ENCODE results near the gene DHX8. TPM values are rescaled to one million over a fixed set of nuclear protein-coding genes. Genes with fewer than 3 reads are reported as not detected.

DHX8 gene
- total RNA-seq, 5 donors from 2014 or later (not counting 1 experiment from before 2014, with no cell fraction given): 68.9 to 103 (median 76.1) TPM

DNA sequence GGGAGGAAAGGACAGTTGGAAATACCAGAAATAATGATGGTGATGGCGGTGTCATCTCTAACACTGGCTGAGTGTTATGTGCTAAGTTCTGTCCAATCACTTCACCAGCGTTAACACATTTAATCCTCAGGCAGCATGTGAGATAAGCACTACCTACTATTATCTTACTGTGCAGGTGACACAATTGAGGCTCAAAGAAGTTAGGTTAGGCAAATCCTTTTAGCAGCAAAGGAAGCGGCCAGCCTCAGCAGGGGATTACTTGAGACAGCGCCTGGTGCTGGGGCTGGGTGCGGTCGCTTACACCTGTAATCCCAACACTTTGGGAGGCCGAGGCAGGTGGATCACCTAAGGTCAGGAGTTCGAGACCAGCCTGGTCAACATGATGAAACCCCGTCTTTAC, 18.7 kb upstream of the DHX8 start:
- DNase-seq (no peak), ATAC-seq (replicated peaks in 1 of 4) (no peak)
- no peaks in the 10 kb centered on the region for H3K4me1 Mint-ChIP-seq
- POLR2A ChIA-PET: no interaction called here
- no peak overlapping the region for H3K27ac Mint-ChIP-seq
- Histone ChIP-seq H3K4me3 (ENCODE audit: control insufficient read depth in 1 of 2, extremely low read depth in 1 of 2, low read length in 1 of 2) (no peak overlapping the region), H3K36me3 (ENCODE audit: control insufficient read depth in 2 of 2, extremely low read depth in 1 of 2, insufficient read depth in 1 of 2, low read length in 1 of 2) (no peaks in the 10 kb centered on the region), H3K27me3 (replicated peaks in 1 of 2; ENCODE audit: control insufficient read depth in 2 of 2, extremely low read depth in 1 of 2, insufficient read depth in 2 of 2, low read length in 1 of 2) (peaks cover 0 to 19% of the 10 kb centered on the region in 2 experiments), H3K27ac (ENCODE audit: low read length) (no peak overlapping the region), H3K4me1 (ENCODE audit: control insufficient read depth in 1 of 2, extremely low read depth in 1 of 2, insufficient read depth in 2 of 2, low read length in 2 of 2) (no peaks in the 10 kb centered on the region), H3K9me3 (no peaks in the 10 kb centered on the region)
- CTCF ChIA-PET: no interaction called here
- no peaks in the 10 kb centered on the region for H3K9me3 Mint-ChIP-seq
- 73% methylated on average over 3 of the region's 9 CpGs for WGBS (ENCODE audit: insufficient coverage)
- H3K4me3 Mint-ChIP-seq: no peak overlapping the region
- peaks cover 11 to 21% of the 10 kb centered on the region in 2 donors for H3K27me3 Mint-ChIP-seq
- H3K36me3 Mint-ChIP-seq: no peaks in the 10 kb centered on the region

DNA sequence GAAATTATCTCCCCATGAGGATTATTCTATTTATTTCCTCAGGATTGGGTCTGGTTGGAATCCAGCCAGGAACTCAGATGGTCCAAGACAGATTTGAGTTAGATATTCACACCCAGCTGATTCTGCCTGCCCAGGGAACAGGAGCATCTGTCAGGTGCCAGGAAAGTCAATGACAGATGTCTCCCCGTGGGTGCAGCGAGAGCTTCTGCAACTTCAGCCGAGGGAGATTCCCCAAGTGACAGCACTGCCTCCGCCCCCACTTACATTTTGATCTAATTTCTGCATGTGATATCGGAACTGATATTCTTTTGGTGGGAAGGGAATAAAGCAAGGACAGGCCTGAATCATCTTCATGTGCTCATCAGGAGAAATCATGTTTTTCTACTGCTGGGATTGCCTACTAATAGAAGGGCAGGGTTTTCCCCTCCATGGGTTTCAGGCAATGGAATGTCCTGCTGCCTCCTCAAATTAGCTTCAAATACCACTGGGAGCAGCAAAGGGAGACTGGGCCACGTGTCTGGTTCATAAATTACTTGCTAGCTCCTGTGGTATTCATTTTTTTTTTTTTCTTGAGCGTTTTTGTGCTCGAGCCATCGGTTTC, 15.7 kb upstream of the DHX8 start:
- H3K4me1 Mint-ChIP-seq: no peaks in the 10 kb centered on the region
- POLR2A ChIA-PET: no interaction called here
- H3K27ac Mint-ChIP-seq: no peak overlapping the region

GRCh38 chr17:43468691-43469139, 15.1 kb upstream of the DHX8 start:
- Mint-ChIP-seq H3K36me3 (no peaks in the 10 kb centered on the region), H3K4me3 (no peak overlapping the region), H3K9me3 (no peaks in the 10 kb centered on the region), H3K27me3 (peaks cover 14 to 24% of the 10 kb centered on the region in 2 donors), H3K27ac (no peak overlapping the region), H3K4me1 (no peaks in the 10 kb centered on the region)
- Histone ChIP-seq H3K9me3 (no peaks in the 10 kb centered on the region), H3K36me3 (ENCODE audit: control insufficient read depth in 2 of 2, extremely low read depth in 1 of 2, insufficient read depth in 1 of 2, low read length in 1 of 2) (no peaks in the 10 kb centered on the region), H3K27me3 (replicated peaks in 1 of 2; ENCODE audit: control insufficient read depth in 2 of 2, extremely low read depth in 1 of 2, insufficient read depth in 2 of 2, low read length in 1 of 2) (peaks cover 0 to 23% of the 10 kb centered on the region in 2 experiments), H3K27ac (ENCODE audit: low read length) (no peak overlapping the region), H3K4me3 (ENCODE audit: control insufficient read depth in 1 of 2, extremely low read depth in 1 of 2, low read length in 1 of 2) (no peak overlapping the region), H3K4me1 (ENCODE audit: control insufficient read depth in 1 of 2, extremely low read depth in 1 of 2, insufficient read depth in 2 of 2, low read length in 2 of 2) (no peaks in the 10 kb centered on the region)
- POLR2A ChIA-PET: no interaction called here
- ATAC-seq (replicated peaks in 1 of 4) (no peak), DNase-seq (no peak)
- CTCF ChIA-PET: no interaction called here
- 41% methylated on average over 3 of the region's 4 CpGs for WGBS (ENCODE audit: insufficient coverage)

More for the DNA sequence above, 15.7 kb upstream of the DHX8 start:
- Mint-ChIP-seq H3K4me3 (no peak overlapping the region), H3K27me3 (peaks cover 10 to 24% of the 10 kb centered on the region in 2 donors), H3K36me3 (no peaks in the 10 kb centered on the region), H3K9me3 (no peaks in the 10 kb centered on the region)
- no peak for DNase-seq
- no peak for ATAC-seq (replicated peaks in 1 of 4)
- CTCF ChIA-PET: no interaction called here
- Histone ChIP-seq H3K4me3 (ENCODE audit: control insufficient read depth in 1 of 2, extremely low read depth in 1 of 2, low read length in 1 of 2) (no peak overlapping the region), H3K4me1 (ENCODE audit: control insufficient read depth in 1 of 2, extremely low read depth in 1 of 2, insufficient read depth in 2 of 2, low read length in 2 of 2) (no peaks in the 10 kb centered on the region), H3K9me3 (no peaks in the 10 kb centered on the region), H3K27ac (ENCODE audit: low read length) (no peak overlapping the region), H3K27me3 (replicated peaks in 1 of 2; ENCODE audit: control insufficient read depth in 2 of 2, extremely low read depth in 1 of 2, insufficient read depth in 2 of 2, low read length in 1 of 2) (peaks cover 0 to 21% of the 10 kb centered on the region in 2 experiments), H3K36me3 (ENCODE audit: control insufficient read depth in 2 of 2, extremely low read depth in 1 of 2, insufficient read depth in 1 of 2, low read length in 1 of 2) (no peaks in the 10 kb centered on the region)
- WGBS (ENCODE audit: insufficient coverage): 79% methylated on average over 3 of the region's 9 CpGs

- H3K4me3 ChIP-seq (ENCODE audit: control insufficient read depth in 1 of 2, extremely low read depth in 1 of 2, low read length in 1 of 2): no peak overlapping the region
- POLR2A ChIA-PET: no interaction called here
- Mint-ChIP-seq H3K27ac (no peak overlapping the region), H3K36me3 (no peaks in the 10 kb centered on the region), H3K4me1 (no peaks in the 10 kb centered on the region), H3K9me3 (no peaks in the 10 kb centered on the region), H3K4me3 (no peak overlapping the region), H3K27me3 (peaks cover 14 to 22% of the 10 kb centered on the region in 2 donors)
- H3K27ac ChIP-seq (ENCODE audit: low read length): no peak overlapping the region
- H3K36me3 ChIP-seq (ENCODE audit: control insufficient read depth in 2 of 2, extremely low read depth in 1 of 2, insufficient read depth in 1 of 2, low read length in 1 of 2): no peaks in the 10 kb centered on the region
- no peaks in the 10 kb centered on the region for H3K9me3 ChIP-seq
- ATAC-seq (replicated peaks in 1 of 4): no peak
- CTCF ChIA-PET: interaction anchor here in 1 of 2 donors (1.2 kb wide), 1 partner anchor 15 kb away, joined by 3 read pairs; the partner anchor contains the start of gene DHX8
- H3K4me1 ChIP-seq (ENCODE audit: control insufficient read depth in 1 of 2, extremely low read depth in 1 of 2, insufficient read depth in 2 of 2, low read length in 2 of 2): no peaks in the 10 kb centered on the region
- WGBS (ENCODE audit: insufficient coverage): 57% methylated on average over 2 of the region's 4 CpGs
- no peak for DNase-seq
- H3K27me3 ChIP-seq (replicated peaks in 1 of 2; ENCODE audit: control insufficient read depth in 2 of 2, extremely low read depth in 1 of 2, insufficient read depth in 2 of 2, low read length in 1 of 2): peaks cover 0 to 23% of the 10 kb centered on the region in 2 experiments
Measured at GRCh38 chr17:43469145-43469544, 14.6 kb upstream of the DHX8 start.

DNA sequence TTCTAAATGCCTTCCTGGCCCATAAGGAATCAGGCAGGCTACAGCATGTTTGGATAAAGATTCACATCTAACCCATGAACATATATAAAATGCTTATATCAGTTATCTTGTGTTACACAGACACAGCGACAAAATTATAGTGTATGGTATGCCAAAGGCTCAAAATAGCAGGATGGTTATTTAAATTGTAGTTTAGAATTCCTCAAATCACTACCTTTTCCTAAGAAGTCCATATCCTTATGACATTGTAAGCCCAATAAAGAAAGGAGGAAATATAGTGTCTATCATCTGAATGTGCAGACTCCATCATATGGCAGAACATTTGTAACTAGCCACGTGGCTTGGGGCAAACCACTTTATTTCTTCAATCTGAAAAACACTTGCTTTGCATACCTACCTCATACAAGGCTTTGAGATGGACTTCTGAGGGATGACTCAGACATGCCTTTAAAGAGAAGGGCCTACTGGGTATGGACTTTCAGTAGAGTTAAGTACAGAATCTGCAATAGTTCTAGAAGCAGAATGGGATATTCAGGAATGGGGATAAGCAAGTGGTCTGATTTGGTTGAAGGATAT, 12.1 kb upstream of the DHX8 start:
- no peaks in the 10 kb centered on the region for H3K4me1 Mint-ChIP-seq
- H3K9me3 Mint-ChIP-seq: no peaks in the 10 kb centered on the region
- no peak for DNase-seq
- no peak overlapping the region for H3K4me3 Mint-ChIP-seq
- peaks cover 6 to 14% of the 10 kb centered on the region in 2 donors for H3K27me3 Mint-ChIP-seq
- ChIA-PET CTCF (no interaction called here), POLR2A (no interaction called here)
- no peak for ATAC-seq (replicated peaks in 1 of 4)
- Histone ChIP-seq H3K36me3 (ENCODE audit: control insufficient read depth in 2 of 2, extremely low read depth in 1 of 2, insufficient read depth in 1 of 2, low read length in 1 of 2) (no peaks in the 10 kb centered on the region), H3K27ac (ENCODE audit: low read length) (no peak overlapping the region), H3K4me1 (ENCODE audit: control insufficient read depth in 1 of 2, extremely low read depth in 1 of 2, insufficient read depth in 2 of 2, low read length in 2 of 2) (no peaks in the 10 kb centered on the region), H3K27me3 (replicated peaks in 1 of 2; ENCODE audit: control insufficient read depth in 2 of 2, extremely low read depth in 1 of 2, insufficient read depth in 2 of 2, low read length in 1 of 2) (peaks cover 0 to 12% of the 10 kb centered on the region in 2 experiments), H3K9me3 (no peaks in the 10 kb centered on the region), H3K4me3 (ENCODE audit: control insufficient read depth in 1 of 2, extremely low read depth in 1 of 2, low read length in 1 of 2) (no peak overlapping the region)
- H3K27ac Mint-ChIP-seq: no peak overlapping the region
- no peaks in the 10 kb centered on the region for H3K36me3 Mint-ChIP-seq
- WGBS (ENCODE audit: insufficient coverage): no CpG with 5 or more reads among the region's 2 CpGs

DNA sequence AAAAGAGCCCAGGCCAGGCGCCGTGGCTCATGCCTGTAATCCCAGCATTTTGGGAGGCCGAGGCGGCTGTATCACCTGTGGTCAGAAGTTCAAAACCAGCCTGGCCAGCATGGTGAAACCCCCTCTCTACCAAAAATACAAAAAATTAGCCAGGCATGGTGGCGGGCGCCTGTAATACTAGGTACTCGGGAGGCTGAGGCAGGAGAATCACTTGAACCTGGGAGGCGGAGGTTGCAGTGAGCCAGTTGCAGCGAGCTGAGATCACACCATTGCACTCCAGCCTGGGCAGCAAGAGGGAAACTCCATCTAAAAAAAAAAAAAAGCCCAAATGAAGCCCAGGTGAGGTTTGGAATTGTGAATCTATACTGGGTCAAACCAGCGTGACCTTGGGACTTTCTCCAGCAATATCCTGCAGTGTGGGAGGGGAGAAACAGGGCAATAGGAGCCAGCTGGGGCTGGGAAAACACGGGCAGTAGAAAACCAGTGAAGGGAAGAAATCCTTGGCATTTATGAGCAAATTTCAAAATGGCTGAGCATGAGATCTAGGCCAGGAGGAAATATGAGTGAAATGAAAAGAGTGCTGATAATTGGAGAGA, 8.2 kb upstream of the DHX8 start:
- peaks cover 0 to 10% of the 10 kb centered on the region in 2 experiments for H3K27me3 ChIP-seq (replicated peaks in 1 of 2; ENCODE audit: control insufficient read depth in 2 of 2, extremely low read depth in 1 of 2, insufficient read depth in 2 of 2, low read length in 1 of 2)
- Mint-ChIP-seq H3K27ac (no peak overlapping the region), H3K27me3 (peaks cover 2 to 8% of the 10 kb centered on the region in 2 donors), H3K4me3 (no peak overlapping the region), H3K36me3 (no peaks in the 10 kb centered on the region), H3K9me3 (no peaks in the 10 kb centered on the region), H3K4me1 (no peaks in the 10 kb centered on the region)
- 87% methylated on average over 6 of the region's 11 CpGs for WGBS (ENCODE audit: insufficient coverage)
- CTCF ChIA-PET: no interaction called here
- no peaks in the 10 kb centered on the region for H3K9me3 ChIP-seq
- no peak overlapping the region for H3K4me3 ChIP-seq (ENCODE audit: control insufficient read depth in 1 of 2, extremely low read depth in 1 of 2, low read length in 1 of 2)
- no peak for ATAC-seq (replicated peaks in 1 of 4)
- H3K4me1 ChIP-seq (ENCODE audit: control insufficient read depth in 1 of 2, extremely low read depth in 1 of 2, insufficient read depth in 2 of 2, low read length in 2 of 2): no peaks in the 10 kb centered on the region
- no peak overlapping the region for H3K27ac ChIP-seq (ENCODE audit: low read length)
- POLR2A ChIA-PET: no interaction called here
- DNase-seq: no peak
- H3K36me3 ChIP-seq (ENCODE audit: control insufficient read depth in 2 of 2, extremely low read depth in 1 of 2, insufficient read depth in 1 of 2, low read length in 1 of 2): no peaks in the 10 kb centered on the region

Measured in T-cell (primary cell).